ENCODE data around the gene ERC1. TPM values are rescaled to one million over a fixed set of nuclear protein-coding genes. Genes with fewer than 3 reads are reported as not detected.

ERC1 gene
- total and polyA plus RNA-seq, 2 of the 4 experiments (the other 2 are of a cell fraction), result 11.6 to 25.6 TPM

DNA sequence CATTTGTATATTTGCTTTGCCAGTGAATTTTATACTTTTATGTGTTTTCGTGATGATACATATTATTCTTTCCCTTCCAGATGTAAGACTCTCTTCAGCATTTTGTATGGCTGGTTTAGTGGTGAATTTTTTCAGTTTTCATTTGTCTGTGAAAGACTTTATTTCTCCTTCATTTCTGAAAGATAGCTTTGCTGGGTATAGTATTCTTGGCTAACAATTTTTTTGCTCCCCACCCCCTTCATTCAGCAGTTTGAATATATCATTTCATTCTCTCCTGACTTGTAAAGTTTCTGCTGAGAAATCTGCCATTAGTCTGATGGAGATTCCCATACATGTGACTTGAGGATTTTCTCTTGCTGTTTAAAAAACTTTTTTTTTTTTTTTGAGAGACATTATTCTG is 72.8 kb downstream of the ERC1 start:
- Histone ChIP-seq H2BK120ac (ENCODE audit: low read depth, low read length) (no peak overlapping the region), H3K4me3 (ENCODE audit: insufficient read depth, low read depth, low read length) (no peak overlapping the region), H3K36me3 (ENCODE audit: control insufficient read depth, insufficient read depth, low read length) (0 out of 2 replicates have a peak, but pooled peaks cover 3% of the 10 kb centered on the region), H3K9me3 (ENCODE audit: control insufficient read depth, insufficient read depth, low read length) (peaks cover 12% of the 10 kb centered on the region), H2AFZ (replicated peaks; ENCODE audit: low read length, poor library complexity) (no peak overlapping the region), H4K91ac (ENCODE audit: insufficient read depth, low read depth, low read length) (no peak overlapping the region), H3K9me1 (ENCODE audit: insufficient read depth, low read length) (no peaks in the 10 kb centered on the region), H3K56ac (ENCODE audit: extremely low read depth, insufficient read depth, low read length) (no peak overlapping the region), H3K79me1 (ENCODE audit: low read depth in 1 of 2, low read length in 2 of 2) (peaks cover 18 to 43% of the 10 kb centered on the region in 2 experiments), H3K27ac (ENCODE audit: insufficient read depth, low read length) (no peak overlapping the region), H2BK15ac (ENCODE audit: low read depth, low read length) (no peak overlapping the region), H2AK5ac (ENCODE audit: low read depth, low read length) (no peak overlapping the region), H3K4me1 (ENCODE audit: control insufficient read depth, insufficient read depth, low read length) (peaks cover 3% of the 10 kb centered on the region; the same call in 1 of the 2 replicates), H3K4me2 (ENCODE audit: low read depth, low read length) (no peak overlapping the region), H3K9ac (ENCODE audit: low read depth, low read length) (no peak overlapping the region), H3K14ac (replicated peaks; ENCODE audit: low read depth, low read length) (no peak overlapping the region), H2AK9ac (replicated peaks; ENCODE audit: low read depth, low read length, poor library complexity) (no peak overlapping the region), H3K23ac (ENCODE audit: low read depth, low read length) (no peak overlapping the region), H3K4ac (ENCODE audit: low read depth, low read length) (no peak overlapping the region), H4K8ac (ENCODE audit: low read depth in 2 of 2, low read length in 2 of 2) (no peak overlapping the region), H3K27me3 (ENCODE audit: control insufficient read depth, insufficient read depth, low read length) (no peaks in the 10 kb centered on the region), H2BK5ac (ENCODE audit: low read depth, low read length, poor library complexity, severe bottlenecking) (no peak overlapping the region), H2BK20ac (ENCODE audit: low read depth, low read length) (no peak overlapping the region), H3K18ac (ENCODE audit: low read depth, low read length) (no peak overlapping the region), H4K5ac (ENCODE audit: low read depth, low read length) (no peak overlapping the region), H4K20me1 (ENCODE audit: insufficient read depth, low read length) (no peaks in the 10 kb centered on the region; the same call in 1 of the 2 replicates)
- CTCF ChIA-PET, result no interaction called here
- TF ChIP-seq CHD1 (IDR thresholded peaks at IDR 0.05; ENCODE audit: low read depth, low read length), result no peak
- TF ChIP-seq RFX5 (IDR thresholded peaks at IDR 0.05; ENCODE audit: low read depth, low read length), result no peak
- TF ChIP-seq RCOR1 (IDR thresholded peaks at IDR 0.05; ENCODE audit: insufficient replicate concordance, low read length), result no peak
- TF ChIP-seq FOS (IDR thresholded peaks at IDR 0.05; ENCODE audit: low read depth, low read length), result no peak
- no peak for TF ChIP-seq BHLHE40 (IDR thresholded peaks at IDR 0.05; ENCODE audit: low read depth, low read length)
- TF ChIP-seq SMC3 (IDR thresholded peaks at IDR 0.05; ENCODE audit: low read depth, low read length), result no peak
- no peak for TF ChIP-seq ELK1 (IDR thresholded peaks at IDR 0.05; ENCODE audit: borderline replicate concordance, low read depth, low read length)
- TF ChIP-seq MAZ (IDR thresholded peaks at IDR 0.05; ENCODE audit: borderline replicate concordance, low read depth, low read length), result no peak
- no peak for TF ChIP-seq MXI1 (IDR thresholded peaks at IDR 0.05; ENCODE audit: borderline replicate concordance, low read depth, low read length)
- no peak for TF ChIP-seq USF2 (IDR thresholded peaks at IDR 0.05; ENCODE audit: low read depth, low read length)
- no peak for TF ChIP-seq MAFK (IDR thresholded peaks at IDR 0.05; ENCODE audit: low read depth, low read length)
- TF ChIP-seq NFE2L2 (IDR thresholded peaks at IDR 0.05; ENCODE audit: low read depth, low read length), result no peak
- TF ChIP-seq CEBPB (IDR thresholded peaks at IDR 0.05; ENCODE audit: low read depth, low read length), result no peak
- TF ChIP-seq POLR2A (IDR thresholded peaks at IDR 0.05; ENCODE audit: low read depth, low read length), result no peak
- no peak for TF ChIP-seq RAD21 (IDR thresholded peaks at IDR 0.05; ENCODE audit: low read length)
- TF ChIP-seq, protein P1, sequence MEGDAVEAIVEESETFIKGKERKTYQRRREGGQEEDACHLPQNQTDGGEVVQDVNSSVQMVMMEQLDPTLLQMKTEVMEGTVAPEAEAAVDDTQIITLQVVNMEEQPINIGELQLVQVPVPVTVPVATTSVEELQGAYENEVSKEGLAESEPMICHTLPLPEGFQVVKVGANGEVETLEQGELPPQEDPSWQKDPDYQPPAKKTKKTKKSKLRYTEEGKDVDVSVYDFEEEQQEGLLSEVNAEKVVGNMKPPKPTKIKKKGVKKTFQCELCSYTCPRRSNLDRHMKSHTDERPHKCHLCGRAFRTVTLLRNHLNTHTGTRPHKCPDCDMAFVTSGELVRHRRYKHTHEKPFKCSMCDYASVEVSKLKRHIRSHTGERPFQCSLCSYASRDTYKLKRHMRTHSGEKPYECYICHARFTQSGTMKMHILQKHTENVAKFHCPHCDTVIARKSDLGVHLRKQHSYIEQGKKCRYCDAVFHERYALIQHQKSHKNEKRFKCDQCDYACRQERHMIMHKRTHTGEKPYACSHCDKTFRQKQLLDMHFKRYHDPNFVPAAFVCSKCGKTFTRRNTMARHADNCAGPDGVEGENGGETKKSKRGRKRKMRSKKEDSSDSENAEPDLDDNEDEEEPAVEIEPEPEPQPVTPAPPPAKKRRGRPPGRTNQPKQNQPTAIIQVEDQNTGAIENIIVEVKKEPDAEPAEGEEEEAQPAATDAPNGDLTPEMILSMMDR (conservative IDR thresholded peaks at IDR 0.05; ENCODE audit: low read depth, low read length), result no peak
- no peak for DNase-seq
- intact Hi-C loops (cut with micrococcal nuclease), result no loop called here
- no CpG with 5 or more reads among the region's 1 CpG for WGBS, 2 experiments (ENCODE audit: extremely low coverage in 2 of 2, insufficient read length in 1 of 2)
- POLR2A ChIA-PET (ENCODE audit: unreplicated experiment), result no interaction called here
- dilution Hi-C loops (cut with HindIII; ENCODE audit: low sequenced_read_pairs, unreplicated experiment), result no loop called here
- no TSS peak for BruUV-seq (replicated peaks)
- in situ Hi-C loops (cut with MboI; ENCODE audit: low sequenced_read_pairs), result no loop called here
- ATAC-seq (ENCODE audit: low read depth), result no peak
